GM12892 (cell line): ENCODE data around the gene P2RY14.

Experiments used
- POLR2A ChIP-seq: IDR thresholded peaks from 2 replicates; pipeline ENCODE4 v1.6.1; 2011; ENCODE audit warnings: low read depth, low read length, control low read depth
- POLR2AphosphoS5 ChIP-seq: IDR thresholded peaks from 2 replicates; pipeline ENCODE4 v1.6.1; 2011; ENCODE audit warnings: low read depth, low read length, control low read depth
- TAF1 ChIP-seq: IDR thresholded peaks from 2 replicates; pipeline ENCODE4 v1.6.1; 2011; ENCODE audit warnings: low read depth, mild to moderate bottlenecking, control low read depth, low read length, borderline replicate concordance

- TF ChIP-seq POLR2A (no peak), POLR2AphosphoS5 (no peak), TAF1 (no peak)
These were observed 28.8 kb upstream of the P2RY14 start for GRCh38 chr3:151307131-151307530.
